H1 (cell line): ENCODE measurements around the gene RPL7A. TPM values are rescaled to one million over a fixed set of nuclear protein-coding genes. Genes with fewer than 3 reads are reported as not detected.

ENCODE experiments used
- CTCF ChIA-PET: fragments of 300-600 bp; sonication (Branson Sonifier 250); formaldehyde crosslinking; loops from one replicate; lab custom pipeline; 2021; ENCODE audit not compliant: partially characterized antibody; lab: Charles Lee
- POLR2A ChIA-PET: fragments of 300-600 bp; sonication (Branson Sonifier 250); formaldehyde crosslinking; loops from one replicate; lab custom pipeline; 2021; ENCODE audit warnings: inconsistent platforms; ENCODE audit not compliant: partially characterized antibody; lab: Charles Lee
- DNase-seq, 2 experiments: peaks; one replicate each; pipeline versions ENCODE4 v3.0.0 to v3.0.0-alpha.2; 2010 to 2022; ENCODE audit warnings: low spot score in 2 of 2, low read depth in 1 of 2, mixed read lengths in 1 of 2
- FAIRE-seq: peaks from 2 replicates; lab custom pipeline; 2011; peaks lifted over from hg19 to GRCh38; lab: Jason Lieb, UNC
- H2AFZ ChIP-seq: 2 replicates; pipeline ENCODE4 v1.8.1; 2012; ENCODE audit warnings: low read length, inconsistent platforms
- H2AK5ac ChIP-seq: 2 replicates; pipeline ENCODE4 v1.6.1; 2013; ENCODE audit warnings: low read depth, low read length
- H2BK120ac ChIP-seq: replicated peaks from 2 replicates; pipeline ENCODE3; 2013; ENCODE audit warnings: low read depth, low read length, inconsistent platforms
- H2BK12ac ChIP-seq: 2 replicates; pipeline ENCODE4 v1.6.1; 2013; ENCODE audit warnings: low read depth, low read length
- H2BK15ac ChIP-seq: 2 replicates; pipeline ENCODE4 v1.6.1; 2013; ENCODE audit warnings: low read length
- H2BK20ac ChIP-seq: 2 replicates; pipeline ENCODE4 v1.6.1; 2013; ENCODE audit warnings: low read length
- H2BK5ac ChIP-seq: 2 replicates; pipeline ENCODE4 v1.6.1; 2013; ENCODE audit warnings: low read depth, low read length
- H3K14ac ChIP-seq: 2 replicates; pipeline ENCODE4 v1.6.1; 2013; ENCODE audit warnings: inconsistent platforms; ENCODE audit not compliant: insufficient read length
- H3K18ac ChIP-seq: 2 replicates; pipeline ENCODE4 v1.6.1; 2013; ENCODE audit warnings: low read length; ENCODE audit errors: extremely low read depth
- H3K23ac ChIP-seq: 2 replicates; pipeline ENCODE4 v1.6.1; 2013; ENCODE audit warnings: inconsistent platforms; ENCODE audit not compliant: insufficient read length
- H3K23me2 ChIP-seq: 2 replicates; pipeline ENCODE4 v1.6.1; 2013; ENCODE audit warnings: low read depth, low read length
- H3K27ac ChIP-seq: 2 replicates; pipeline ENCODE4 v1.6.1; 2011; ENCODE audit warnings: low read depth, low read length, inconsistent platforms
- H3K27me3 ChIP-seq, 4 experiments: replicated peaks in 1 of 4; 1 replicate in 1 of 4; 2 replicates in 3 of 4; pipeline versions ENCODE4 v1.6.1 to v1.8.1; 2011 to 2013; ENCODE audit warnings: low read length in 3 of 4, mild to moderate bottlenecking in 3 of 4, inconsistent platforms in 2 of 4, mixed read lengths in 2 of 4, moderate library complexity in 1 of 4; ENCODE audit not compliant: control insufficient read depth in 3 of 4, insufficient read depth in 3 of 4; ENCODE audit errors: extremely low read depth in 1 of 4
- H3K36me3 ChIP-seq, 4 experiments: 2 replicates each; pipeline versions ENCODE4 v1.6.1 to v1.8.1; 2011 to 2013; ENCODE audit warnings: mild to moderate bottlenecking in 4 of 4, low read length in 3 of 4, moderate library complexity in 2 of 4, control low read depth in 1 of 4, inconsistent platforms in 1 of 4; ENCODE audit not compliant: insufficient read depth in 4 of 4, control insufficient read depth in 2 of 4
- H3K4ac ChIP-seq: replicated peaks from 2 replicates; pipeline ENCODE3; 2013; ENCODE audit warnings: low read length, low read depth, mixed read lengths, inconsistent platforms; ENCODE audit not compliant: insufficient read length
- H3K4me1 ChIP-seq, 4 experiments: replicated peaks in 1 of 4; 1 replicate in 1 of 4; 2 replicates in 3 of 4; pipeline versions ENCODE4 v1.6.1 to v1.8.1; 2011 to 2013; ENCODE audit warnings: low read length in 3 of 4, inconsistent platforms in 2 of 4, mixed read lengths in 1 of 4; ENCODE audit not compliant: insufficient read depth in 4 of 4, control insufficient read depth in 3 of 4
- H3K4me2 ChIP-seq, 2 experiments: 2 replicates each; pipeline versions ENCODE4 v1.6.1 to v1.8.1; 2011 to 2013; ENCODE audit warnings: low read depth in 2 of 2, low read length in 2 of 2, control low read depth in 1 of 2, inconsistent platforms in 1 of 2, mild to moderate bottlenecking in 1 of 2; ENCODE audit not compliant: insufficient read depth in 1 of 2
- H3K4me3 ChIP-seq, 4 experiments: fragments of 200-600, 300-600 bp in 1 of 4; sonication (generic), shearing (Covaris generic), sonication (Bioruptor Twin) in 1 of 4; 2 replicates each; pipeline versions ENCODE4 v1.5.1 to v1.8.1; 2011 to 2016; ENCODE audit warnings: low read length in 4 of 4, low read depth in 3 of 4, control low read depth in 2 of 4, inconsistent platforms in 2 of 4, mild to moderate bottlenecking in 2 of 4, mixed read lengths in 1 of 4, moderate library complexity in 1 of 4; ENCODE audit not compliant: insufficient read depth in 2 of 4; ENCODE audit errors: extremely low read depth in 1 of 4
- H3K56ac ChIP-seq: replicated peaks from 2 replicates; pipeline ENCODE3; 2013; ENCODE audit warnings: low read depth, mild to moderate bottlenecking, mixed read lengths, low read length, inconsistent platforms; ENCODE audit not compliant: insufficient read length
- H3K79me1 ChIP-seq: 2 replicates; pipeline ENCODE4 v1.6.1; 2013; ENCODE audit warnings: low read depth, low read length, control low read depth
- H3K79me2 ChIP-seq, 2 experiments: 2 replicates each; pipeline versions ENCODE4 v1.6.1 to v1.8.1; 2012 to 2013; ENCODE audit warnings: low read length in 2 of 2, mild to moderate bottlenecking in 2 of 2, inconsistent platforms in 1 of 2; ENCODE audit not compliant: insufficient read depth in 2 of 2, control insufficient read depth in 1 of 2
- H3K9ac ChIP-seq, 4 experiments: replicated peaks in 1 of 4; 1 replicate in 1 of 4; 2 replicates in 3 of 4; pipeline versions ENCODE4 v1.6.1 to v1.8.1; 2011 to 2013; ENCODE audit warnings: low read depth in 3 of 4, low read length in 3 of 4, control low read depth in 2 of 4, mild to moderate bottlenecking in 2 of 4, moderate library complexity in 2 of 4, inconsistent platforms in 1 of 4; ENCODE audit errors: extremely low read depth in 1 of 4
- H3K9me3 ChIP-seq, 2 experiments: 2 replicates each; pipeline versions ENCODE4 v1.6.1 to v1.8.1; 2012 to 2013; ENCODE audit warnings: mild to moderate bottlenecking in 2 of 2, moderate library complexity in 2 of 2, control low read depth in 1 of 2, inconsistent platforms in 1 of 2, low read depth in 1 of 2, low read length in 1 of 2, mixed read lengths in 1 of 2; ENCODE audit not compliant: insufficient read depth in 2 of 2
- H4K20me1 ChIP-seq, 2 experiments: replicated peaks in 1 of 2; 2 replicates each; pipeline versions ENCODE3 to v1.8.1; 2011 to 2013; ENCODE audit warnings: inconsistent platforms in 2 of 2, low read length in 2 of 2, mild to moderate bottlenecking in 1 of 2; ENCODE audit not compliant: insufficient read depth in 2 of 2, control insufficient read depth in 1 of 2
- H4K5ac ChIP-seq: 2 replicates; pipeline ENCODE4 v1.6.1; 2013; ENCODE audit warnings: low read length, low read depth, mixed read lengths, inconsistent platforms; ENCODE audit not compliant: insufficient read length
- H4K8ac ChIP-seq: 2 replicates; pipeline ENCODE4 v1.8.0; 2013; ENCODE audit warnings: mild to moderate bottlenecking, moderate library complexity, low read length, inconsistent platforms; ENCODE audit not compliant: insufficient read depth; ENCODE audit errors: extremely low read depth
- H4K91ac ChIP-seq: replicated peaks from 2 replicates; pipeline ENCODE3; 2013; ENCODE audit warnings: low read length, mixed read lengths, inconsistent platforms; ENCODE audit not compliant: insufficient read length
- SP4 ChIP-seq: IDR thresholded peaks from 2 replicates; pipeline ENCODE4 v1.6.1; 2012; ENCODE audit warnings: low read length, inconsistent platforms
- WGBS, 2 experiments: shearing (Covaris generic) in 1 of 2; methylation state at CpG; one replicate each; pipeline versions ENCODE4 v1.1.6 to v1.1.7; 2013 to 2015; ENCODE audit warnings: low lambda C conversion rate in 2 of 2, mixed read lengths in 2 of 2, inconsistent platforms in 1 of 2, low coverage in 1 of 2, missing lambda C conversion rate in 1 of 2; ENCODE audit not compliant: insufficient replicate concordance in 2 of 2, insufficient coverage in 1 of 2, insufficient read length in 1 of 2; ENCODE audit errors: extremely low coverage in 1 of 2, missing lambda C conversion rate in 1 of 2; 5-methylcytosine and 5-hydroxymethylcytosine counted together
- polyA plus RNA-seq, 7 experiments: library from polyadenylated mRNA; depleted of rRNA in 3 of 7; stranded (reverse) in 5 of 7; unstranded in 2 of 7; fragments of >200 nt in 5 of 7; fragments of 200-250 nt in 2 of 7; gene quantifications; 1 replicate in 5 of 7; 2 replicates in 1 of 7; 4 replicates in 1 of 7; pipeline versions ENCODE4 v1.2.1 to v1.2.3, GENCODE V29; 2011 to 2013; ENCODE audit warnings: missing spikeins in 2 of 7, mixed read lengths in 2 of 7
- total RNA-seq: library from RNA; stranded (reverse); fragmentation: NEBNext Ultra II Directional; extraction: Animal tissue kit (Norgen Biotek cat#: 25700); gene quantifications from 2 replicates; pipeline ENCODE4 v1.2.1, GENCODE V29; 2021

Gene RPL7A
- total and polyA plus RNA-seq, 2 of the 8 experiments (the other 6 are each of a cell fraction or from before 2014, with no cell fraction given): 2,578 to 2,783 TPM

DNA sequence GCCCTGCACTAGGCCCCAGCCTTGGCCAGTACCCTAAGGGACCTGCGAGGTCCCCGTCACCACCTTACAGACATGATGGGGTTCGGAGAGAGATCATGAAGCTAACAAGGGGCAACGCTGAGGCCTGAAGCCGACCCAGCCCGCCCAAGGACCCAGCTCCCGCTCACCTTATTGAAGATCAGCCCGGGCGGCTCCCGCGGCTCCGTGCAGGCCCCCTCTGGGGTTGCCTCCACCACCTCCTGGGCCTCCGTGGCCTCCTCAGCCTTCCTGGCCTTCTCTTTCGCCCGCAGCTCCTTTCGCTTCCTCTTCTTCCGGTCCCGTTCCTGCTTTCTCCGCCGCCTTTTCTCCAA, 15.7 kb upstream of the RPL7A start:
- no peak overlapping the region for H2AFZ ChIP-seq
- TF ChIP-seq SP4: no peak

More for the DNA sequence above, 15.7 kb upstream of the RPL7A start:
- no peak overlapping the region for H3K18ac ChIP-seq
- 89% methylated on average over 18 of the region's 20 CpGs; no CpG with 5 or more reads in 1 of the 2 experiments for WGBS, 2 experiments
- no peak overlapping the region for H2BK5ac ChIP-seq
- no peak for FAIRE-seq
- peaks cover 20 to 43% (median 35%) of the 10 kb centered on the region in 4 experiments for H3K36me3 ChIP-seq
- no peak overlapping the region for H3K27ac ChIP-seq
- H3K9me3 ChIP-seq: no peaks in the 10 kb centered on the region
- H4K5ac ChIP-seq: no peak overlapping the region
- no peak overlapping the region for H2BK120ac ChIP-seq
- H3K27me3 ChIP-seq: no peaks in the 10 kb centered on the region
- no peak overlapping the region for H3K4me2 ChIP-seq
- H4K8ac ChIP-seq: no peak overlapping the region
- H3K56ac ChIP-seq: no peak overlapping the region
- H3K79me2 ChIP-seq: peaks cover 0 to 15% of the 10 kb centered on the region in 2 experiments; a peak in 2 of 4 replicates
- H4K20me1 ChIP-seq: peaks cover 4 to 16% of the 10 kb centered on the region in 2 experiments
- H3K9ac ChIP-seq: no peak overlapping the region
- H3K23me2 ChIP-seq: peaks cover 7% of the 10 kb centered on the region; the same call in 1 of the 2 replicates
- DNase-seq: no peak
- H3K23ac ChIP-seq: no peak overlapping the region
- H3K4me1 ChIP-seq: peaks cover 0 to 9% (median 2%) of the 10 kb centered on the region in 4 experiments; a peak in 1 of 7 replicates
- H2AK5ac ChIP-seq: no peak overlapping the region
- CTCF ChIA-PET: interaction anchor here (0.6 to 7.0 kb wide), 10 partner anchors 10 to 155 kb away, joined by 3 to 123 read pairs (median 4); no protein-coding TSS in a partner anchor
- H3K79me1 ChIP-seq: peaks cover 10% of the 10 kb centered on the region
- H2BK15ac ChIP-seq: no peak overlapping the region
- H4K91ac ChIP-seq: no peak overlapping the region
- no peak overlapping the region for H2BK20ac ChIP-seq
- H3K4me3 ChIP-seq: no peak overlapping the region
- POLR2A ChIA-PET: interaction anchor here (1.2 to 7.3 kb wide), 6 partner anchors 8 to 150 kb away, joined by 3 to 120 read pairs (median 7); partner anchors contain the start of genes MED22 and RPL7A
- no peak overlapping the region for H3K4ac ChIP-seq
- H2BK12ac ChIP-seq: no peak overlapping the region
- H3K14ac ChIP-seq: no peak overlapping the region
